ENCODE measurements around the gene TRAF2. TPM values are rescaled to one million over a fixed set of nuclear protein-coding genes. Genes with fewer than 3 reads are reported as not detected.

The TRAF2 gene
- total and polyA plus RNA-seq, 2 of the 13 experiments (the other 11 are each of a cell fraction or from before 2014, with no cell fraction given) = 12.4 to 13.6 TPM

- TF ChIP-seq, protein P1, sequence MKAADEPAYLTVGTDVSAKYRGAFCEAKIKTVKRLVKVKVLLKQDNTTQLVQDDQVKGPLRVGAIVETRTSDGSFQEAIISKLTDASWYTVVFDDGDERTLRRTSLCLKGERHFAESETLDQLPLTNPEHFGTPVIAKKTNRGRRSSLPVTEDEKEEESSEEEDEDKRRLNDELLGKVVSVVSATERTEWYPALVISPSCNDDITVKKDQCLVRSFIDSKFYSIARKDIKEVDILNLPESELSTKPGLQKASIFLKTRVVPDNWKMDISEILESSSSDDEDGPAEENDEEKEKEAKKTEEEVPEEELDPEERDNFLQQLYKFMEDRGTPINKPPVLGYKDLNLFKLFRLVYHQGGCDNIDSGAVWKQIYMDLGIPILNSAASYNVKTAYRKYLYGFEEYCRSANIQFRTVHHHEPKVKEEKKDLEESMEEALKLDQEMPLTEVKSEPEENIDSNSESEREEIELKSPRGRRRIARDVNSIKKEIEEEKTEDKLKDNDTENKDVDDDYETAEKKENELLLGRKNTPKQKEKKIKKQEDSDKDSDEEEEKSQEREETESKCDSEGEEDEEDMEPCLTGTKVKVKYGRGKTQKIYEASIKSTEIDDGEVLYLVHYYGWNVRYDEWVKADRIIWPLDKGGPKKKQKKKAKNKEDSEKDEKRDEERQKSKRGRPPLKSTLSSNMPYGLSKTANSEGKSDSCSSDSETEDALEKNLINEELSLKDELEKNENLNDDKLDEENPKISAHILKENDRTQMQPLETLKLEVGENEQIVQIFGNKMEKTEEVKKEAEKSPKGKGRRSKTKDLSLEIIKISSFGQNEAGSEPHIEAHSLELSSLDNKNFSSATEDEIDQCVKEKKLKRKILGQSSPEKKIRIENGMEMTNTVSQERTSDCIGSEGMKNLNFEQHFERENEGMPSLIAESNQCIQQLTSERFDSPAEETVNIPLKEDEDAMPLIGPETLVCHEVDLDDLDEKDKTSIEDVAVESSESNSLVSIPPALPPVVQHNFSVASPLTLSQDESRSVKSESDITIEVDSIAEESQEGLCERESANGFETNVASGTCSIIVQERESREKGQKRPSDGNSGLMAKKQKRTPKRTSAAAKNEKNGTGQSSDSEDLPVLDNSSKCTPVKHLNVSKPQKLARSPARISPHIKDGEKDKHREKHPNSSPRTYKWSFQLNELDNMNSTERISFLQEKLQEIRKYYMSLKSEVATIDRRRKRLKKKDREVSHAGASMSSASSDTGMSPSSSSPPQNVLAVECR (CRISPR knock-in tag; IDR thresholded peaks at IDR 0.05; ENCODE audit: borderline replicate concordance) = peak; percentile 67; the same call in 1 of the 2 replicates
- TF ChIP-seq ZNF816 (CRISPR knock-in tag; IDR thresholded peaks at IDR 0.05; ENCODE audit: borderline replicate concordance) = no peak
- peak; percentile 65 for TF ChIP-seq HES4 (CRISPR knock-in tag; IDR thresholded peaks at IDR 0.05; ENCODE audit: borderline replicate concordance)
- no peak for TF ChIP-seq ZNF652 (CRISPR knock-in tag; IDR thresholded peaks at IDR 0.05; ENCODE audit: borderline replicate concordance, low read depth)
- TF ChIP-seq, protein P2, sequence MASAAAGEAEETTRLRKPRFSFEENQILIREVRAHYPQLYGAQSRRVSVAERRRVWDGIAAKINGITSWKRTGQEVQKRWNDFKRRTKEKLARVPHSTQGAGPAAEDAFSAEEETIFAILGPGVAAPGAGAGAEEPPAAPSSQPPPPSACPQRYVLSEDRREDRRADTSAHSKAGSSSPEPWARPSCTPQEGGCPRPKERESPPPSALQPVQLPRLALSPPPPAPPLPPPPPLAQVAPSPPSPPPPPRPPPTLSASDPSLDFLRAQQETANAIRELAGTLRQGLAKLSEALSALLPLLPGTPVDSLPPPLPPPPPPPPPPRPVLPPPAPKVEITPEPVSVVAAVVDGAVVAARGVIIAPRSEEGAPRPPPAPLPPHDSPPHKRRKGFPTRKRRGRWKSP (CRISPR knock-in tag; IDR thresholded peaks at IDR 0.05) = 0 out of 2 replicates have a peak, but pooled peaks have one; percentile 78
- no peak for TF ChIP-seq SNAPC2 (CRISPR knock-in tag; IDR thresholded peaks at IDR 0.05)
- no peak for TF ChIP-seq ZNF383 (CRISPR knock-in tag; IDR thresholded peaks at IDR 0.05; ENCODE audit: borderline replicate concordance)
- no peak for TF ChIP-seq ZNF292 (CRISPR knock-in tag; IDR thresholded peaks at IDR 0.05; ENCODE audit: borderline replicate concordance, low read depth)
- TF ChIP-seq, protein P3, sequence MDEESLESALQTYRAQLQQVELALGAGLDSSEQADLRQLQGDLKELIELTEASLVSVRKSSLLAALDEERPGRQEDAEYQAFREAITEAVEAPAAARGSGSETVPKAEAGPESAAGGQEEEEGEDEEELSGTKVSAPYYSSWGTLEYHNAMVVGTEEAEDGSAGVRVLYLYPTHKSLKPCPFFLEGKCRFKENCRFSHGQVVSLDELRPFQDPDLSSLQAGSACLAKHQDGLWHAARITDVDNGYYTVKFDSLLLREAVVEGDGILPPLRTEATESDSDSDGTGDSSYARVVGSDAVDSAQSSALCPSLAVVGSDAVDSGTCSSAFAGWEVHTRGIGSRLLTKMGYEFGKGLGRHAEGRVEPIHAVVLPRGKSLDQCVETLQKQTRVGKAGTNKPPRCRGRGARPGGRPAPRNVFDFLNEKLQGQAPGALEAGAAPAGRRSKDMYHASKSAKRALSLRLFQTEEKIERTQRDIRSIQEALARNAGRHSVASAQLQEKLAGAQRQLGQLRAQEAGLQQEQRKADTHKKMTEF (CRISPR knock-in tag; IDR thresholded peaks at IDR 0.05) = peak; percentile 21; the same call in 1 of the 2 replicates
- TF ChIP-seq HNRNPLL (IDR thresholded peaks at IDR 0.05; ENCODE audit: low read depth, low read length, poor library complexity, severe bottlenecking) = peak; percentile 88
- TF ChIP-seq ZNF513 (CRISPR knock-in tag; conservative IDR thresholded peaks at IDR 0.05) = no peak
- TF ChIP-seq, protein P4, sequence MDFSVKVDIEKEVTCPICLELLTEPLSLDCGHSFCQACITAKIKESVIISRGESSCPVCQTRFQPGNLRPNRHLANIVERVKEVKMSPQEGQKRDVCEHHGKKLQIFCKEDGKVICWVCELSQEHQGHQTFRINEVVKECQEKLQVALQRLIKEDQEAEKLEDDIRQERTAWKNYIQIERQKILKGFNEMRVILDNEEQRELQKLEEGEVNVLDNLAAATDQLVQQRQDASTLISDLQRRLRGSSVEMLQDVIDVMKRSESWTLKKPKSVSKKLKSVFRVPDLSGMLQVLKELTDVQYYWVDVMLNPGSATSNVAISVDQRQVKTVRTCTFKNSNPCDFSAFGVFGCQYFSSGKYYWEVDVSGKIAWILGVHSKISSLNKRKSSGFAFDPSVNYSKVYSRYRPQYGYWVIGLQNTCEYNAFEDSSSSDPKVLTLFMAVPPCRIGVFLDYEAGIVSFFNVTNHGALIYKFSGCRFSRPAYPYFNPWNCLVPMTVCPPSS (IDR thresholded peaks at IDR 0.05) = no peak
- TF ChIP-seq REL (CRISPR knock-in tag; conservative IDR thresholded peaks at IDR 0.05) = no peak; the same call in 1 of the 2 replicates
- TF ChIP-seq ZNF350 (CRISPR knock-in tag; IDR thresholded peaks at IDR 0.05; ENCODE audit: borderline replicate concordance, low read depth) = no peak; the same call in 1 of the 2 replicates
- 0 out of 2 replicates have a peak, but pooled peaks have one; percentile 21 for TF ChIP-seq SIN3B (IDR thresholded peaks at IDR 0.05; ENCODE audit: low read length)
- TF ChIP-seq, protein P5, sequence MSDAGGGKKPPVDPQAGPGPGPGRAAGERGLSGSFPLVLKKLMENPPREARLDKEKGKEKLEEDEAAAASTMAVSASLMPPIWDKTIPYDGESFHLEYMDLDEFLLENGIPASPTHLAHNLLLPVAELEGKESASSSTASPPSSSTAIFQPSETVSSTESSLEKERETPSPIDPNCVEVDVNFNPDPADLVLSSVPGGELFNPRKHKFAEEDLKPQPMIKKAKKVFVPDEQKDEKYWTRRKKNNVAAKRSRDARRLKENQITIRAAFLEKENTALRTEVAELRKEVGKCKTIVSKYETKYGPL (CRISPR knock-in tag; IDR thresholded peaks at IDR 0.05) = no peak
- TF ChIP-seq ZFX (CRISPR knock-in tag; IDR thresholded peaks at IDR 0.05; ENCODE audit: low read depth) = no peak
- TF ChIP-seq NCOA2 (CRISPR knock-in tag; IDR thresholded peaks at IDR 0.05) = no peak
Measured at GRCh38 chr9:136885950-136886578, at the start of gene TRAF2 (continued).
